H1 (cell line): ENCODE measurements around the gene PPM1M. TPM values are rescaled to one million over a fixed set of nuclear protein-coding genes. Genes with fewer than 3 reads are reported as not detected.

ENCODE experiments used
- BCL11A ChIP-seq, 2 experiments: IDR thresholded peaks; one replicate each; pipeline ENCODE4 v1.6.1; 2011; ENCODE audit warnings: low read depth in 2 of 2, low read length in 2 of 2, mild to moderate bottlenecking in 2 of 2
- EGR1 ChIP-seq: IDR thresholded peaks from 2 replicates; pipeline ENCODE4 v1.6.1; 2011; ENCODE audit warnings: low read depth, low read length, borderline replicate concordance
- FOSL1 ChIP-seq: IDR thresholded peaks from 2 replicates; pipeline ENCODE4 v1.6.1; 2011; ENCODE audit warnings: mild to moderate bottlenecking, low read depth, low read length, moderate library complexity; ENCODE audit not compliant: insufficient read depth
- HDAC6 ChIP-seq: IDR thresholded peaks from one replicate; pipeline ENCODE4 v1.7.1; 2012; ENCODE audit warnings: low read depth, mild to moderate bottlenecking, inconsistent platforms, low read length, moderate library complexity
- POLR2A ChIP-seq, 2 experiments: IDR thresholded peaks; 1 replicate in 1 of 2; 2 replicates in 1 of 2; pipeline ENCODE4 v1.6.1; 2011; ENCODE audit warnings: low read depth in 2 of 2, low read length in 2 of 2, mild to moderate bottlenecking in 2 of 2; ENCODE audit errors: control extremely low read depth in 1 of 2
- RFX5 ChIP-seq: IDR thresholded peaks from 2 replicates; pipeline ENCODE4 v1.6.1; 2011; ENCODE audit warnings: low read depth, low read length, improper control_type of control experiment, borderline replicate concordance
- SRF ChIP-seq: IDR thresholded peaks from 2 replicates; pipeline ENCODE4 v1.6.1; 2011; ENCODE audit warnings: mild to moderate bottlenecking, low read depth, low read length, moderate library complexity
- TAF1 ChIP-seq: IDR thresholded peaks from 2 replicates; pipeline ENCODE4 v1.6.1; 2011; ENCODE audit warnings: mild to moderate bottlenecking, low read depth, low read length
- USF2 ChIP-seq: IDR thresholded peaks from 2 replicates; pipeline ENCODE4 v1.6.1; 2011; ENCODE audit warnings: low read length, improper control_type of control experiment
- polyA plus RNA-seq, 7 experiments: library from polyadenylated mRNA; depleted of rRNA in 3 of 7; stranded (reverse) in 5 of 7; unstranded in 2 of 7; fragments of >200 nt in 5 of 7; fragments of 200-250 nt in 2 of 7; gene quantifications; 1 replicate in 5 of 7; 2 replicates in 1 of 7; 4 replicates in 1 of 7; pipeline versions ENCODE4 v1.2.1 to v1.2.3, GENCODE V29; 2011 to 2013; ENCODE audit warnings: missing spikeins in 2 of 7, mixed read lengths in 2 of 7
- total RNA-seq: library from RNA; stranded (reverse); fragmentation: NEBNext Ultra II Directional; extraction: Animal tissue kit (Norgen Biotek cat#: 25700); gene quantifications from 2 replicates; pipeline ENCODE4 v1.2.1, GENCODE V29; 2021

Gene PPM1M
- total and polyA plus RNA-seq, 2 of the 8 experiments (the other 6 are each of a cell fraction or from before 2014, with no cell fraction given), result 5.2 to 6.3 TPM

GRCh38 chr3:52205727-52206372 lies 39.7 kb upstream of the PPM1M start (continued):
- TF ChIP-seq EGR1 (no peak), HDAC6 (no peak), TAF1 (no peak), POLR2A (IDR thresholded peaks at IDR 0.05; ENCODE audit: control extremely low read depth in 1 of 2, low read depth in 2 of 2, low read length in 2 of 2) (no peak), RFX5 (no peak), SRF (no peak), USF2 (no peak), FOSL1 (no peak), BCL11A (IDR thresholded peaks at IDR 0.05; ENCODE audit: low read depth in 2 of 2, low read length in 2 of 2) (no peak)
